Natural killer cell (primary cell): Measurements from ENCODE around the gene SMS. TPM values are rescaled to one million over a fixed set of nuclear protein-coding genes. Genes with fewer than 3 reads are reported as not detected.
A peak's percentile ranks its signal among the peaks of the same experiment; 100 is the strongest.

Source experiments
- ATAC-seq, 3 donors: fragments of 150-1000 bp in 2 of 3; fragments of 200-7000 bp in 1 of 3; cut with Tn5 transposase; 1 replicate in 1 of 3; 2 replicates in 2 of 3; pipeline ENCODE4 v1.10.0; 2021; ENCODE audit warnings: mild to moderate bottlenecking in 2 of 3, moderate library complexity in 2 of 3
- DNase-seq, 2 donors: peaks; one replicate each; pipeline versions ENCODE4 v3.0.0 to v3.0.0-alpha.2; 2013 to 2021; ENCODE audit warnings: mixed read lengths in 1 of 2
- H3K27ac ChIP-seq: one replicate; pipeline ENCODE4 v1.5.1; 2013; ENCODE audit warnings: mild to moderate bottlenecking, low read length
- H3K27me3 ChIP-seq: one replicate; pipeline ENCODE4 v1.6.1; 2013; ENCODE audit warnings: low read length; ENCODE audit not compliant: control insufficient read depth, insufficient read depth
- H3K36me3 ChIP-seq: one replicate; pipeline ENCODE4 v1.6.1; 2013; ENCODE audit warnings: low read length; ENCODE audit not compliant: control insufficient read depth, insufficient read depth
- H3K4me1 ChIP-seq: one replicate; pipeline ENCODE4 v1.6.1; 2013; ENCODE audit warnings: low read length; ENCODE audit not compliant: control insufficient read depth, insufficient read depth
- H3K4me3 ChIP-seq: one replicate; pipeline ENCODE4 v1.5.1; 2013; ENCODE audit warnings: low read length
- H3K9me3 ChIP-seq: one replicate; pipeline ENCODE4 v1.6.1; 2013; ENCODE audit warnings: low read length; ENCODE audit not compliant: control insufficient read depth, insufficient read depth
- H3K27ac Mint-ChIP-seq, 2 donors: one replicate each; pipeline ENCODE4 v1.8.0; 2022; ENCODE audit warnings: mild to moderate bottlenecking in 2 of 2, mixed read lengths in 2 of 2, moderate library complexity in 1 of 2
- H3K27me3 Mint-ChIP-seq, 2 donors: one replicate each; pipeline ENCODE4 v1.8.0; 2022; ENCODE audit warnings: low read depth in 2 of 2, mixed read lengths in 2 of 2
- H3K36me3 Mint-ChIP-seq: one replicate; pipeline ENCODE4 v1.8.0; 2022; ENCODE audit warnings: mixed read lengths
- H3K4me1 Mint-ChIP-seq, 2 donors: one replicate each; pipeline ENCODE4 v1.8.0; 2022; ENCODE audit warnings: mixed read lengths in 2 of 2
- H3K4me3 Mint-ChIP-seq: one replicate; pipeline ENCODE4 v1.8.0; 2022; ENCODE audit warnings: mild to moderate bottlenecking, moderate library complexity, mixed read lengths
- H3K9me3 Mint-ChIP-seq, 2 donors: one replicate each; pipeline ENCODE4 v1.8.0; 2022; ENCODE audit warnings: mixed read lengths in 2 of 2
- CTCF ChIP-seq: fragments of 200-600 bp; IDR thresholded peaks from one replicate; pipeline ENCODE4 v1.8.0; 2022; ENCODE audit warnings: antibody characterized with exemption
- WGBS: methylation state at CpG from one replicate; pipeline ENCODE4 v1.1.7; 2013; ENCODE audit warnings: missing lambda C conversion rate; ENCODE audit not compliant: insufficient coverage; 5-methylcytosine and 5-hydroxymethylcytosine counted together
- intact Hi-C: fragments of 100-400 bp; cut with micrococcal nuclease; formaldehyde crosslinking; loops from one replicate; pipeline ENCODE4 v1.14.2; 2022
- total RNA-seq, 4 donors: library from RNA; stranded (reverse); fragments of 120-200 nt in 1 of 4; gene quantifications; one replicate each; pipeline versions ENCODE4 v1.2.3 to v1.2.4, GENCODE V29; 2013 to 2022

Gene SMS
- total RNA-seq, 3 donors from 2014 or later (not counting 1 experiment from before 2014, with no cell fraction given): 14.9 to 19.4 (median 18.6) TPM

DNA sequence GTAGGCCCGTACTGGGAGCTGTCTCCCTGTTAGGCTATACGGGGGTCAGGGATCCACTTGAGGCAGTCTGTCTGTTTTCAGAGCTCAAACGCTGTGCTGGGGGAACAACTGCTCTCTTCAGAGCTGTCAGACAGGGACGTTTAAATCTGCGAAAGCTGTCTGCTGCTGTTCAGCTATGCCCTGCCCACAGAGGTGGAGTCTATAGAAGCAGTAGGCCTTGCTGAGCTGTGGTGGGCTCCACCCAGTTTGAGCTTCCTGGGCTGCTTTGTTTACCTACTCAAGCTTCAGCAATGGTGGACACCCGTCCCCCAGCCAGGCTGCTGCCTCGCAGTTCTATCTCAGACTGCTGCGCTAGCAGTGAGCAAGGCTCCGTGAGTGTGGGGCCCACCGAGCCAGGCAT is 64.4 kb downstream of the SMS start:
- TF ChIP-seq CTCF: no peak
- no peak overlapping the region for H3K27ac ChIP-seq
- no peaks in the 10 kb centered on the region for H3K9me3 Mint-ChIP-seq
- 94% methylated on average over 10 of the region's 10 CpGs for WGBS
- H3K36me3 Mint-ChIP-seq: no peaks in the 10 kb centered on the region
- H3K27me3 Mint-ChIP-seq: no peaks in the 10 kb centered on the region
- no peak overlapping the region for H3K4me3 ChIP-seq
- no peaks in the 10 kb centered on the region for H3K36me3 ChIP-seq
- no peaks in the 10 kb centered on the region for H3K4me1 ChIP-seq
- no peak overlapping the region for H3K4me3 Mint-ChIP-seq
- no peaks in the 10 kb centered on the region for H3K9me3 ChIP-seq
- ATAC-seq (no peak), DNase-seq (peak in 1 of 2 donors; percentile 3)
- H3K27me3 ChIP-seq: no peaks in the 10 kb centered on the region
- intact Hi-C loops: no loop called here
- peaks cover 0 to 5% of the 10 kb centered on the region in 2 donors for H3K4me1 Mint-ChIP-seq
- H3K27ac Mint-ChIP-seq: no peak overlapping the region

- TF ChIP-seq CTCF: no peak
- peak overlapping the region in 1 of 2 donors; percentile 49 for H3K27ac Mint-ChIP-seq
- no peaks in the 10 kb centered on the region for H3K4me1 Mint-ChIP-seq
- WGBS: 24% methylated on average over 4 of the region's 5 CpGs
- Histone ChIP-seq H3K4me1 (no peaks in the 10 kb centered on the region), H3K27ac (no peak overlapping the region), H3K9me3 (no peaks in the 10 kb centered on the region), H3K36me3 (no peaks in the 10 kb centered on the region), H3K27me3 (no peaks in the 10 kb centered on the region), H3K4me3 (no peak overlapping the region)
- no peaks in the 10 kb centered on the region for H3K36me3 Mint-ChIP-seq
- H3K27me3 Mint-ChIP-seq: no peaks in the 10 kb centered on the region
- DNase-seq: no peak
- H3K9me3 Mint-ChIP-seq: no peaks in the 10 kb centered on the region
- H3K4me3 Mint-ChIP-seq: no peak overlapping the region
- intact Hi-C loops: no loop called here
- no peak for ATAC-seq
Observed at GRCh38 chrX:22012051-22012450, 71.5 kb downstream of the SMS start.

- no peak for DNase-seq
- Mint-ChIP-seq H3K36me3 (no peaks in the 10 kb centered on the region), H3K27me3 (no peaks in the 10 kb centered on the region), H3K9me3 (no peaks in the 10 kb centered on the region), H3K4me1 (no peaks in the 10 kb centered on the region), H3K4me3 (no peak overlapping the region), H3K27ac (no peak overlapping the region)
- no peak for TF ChIP-seq CTCF
- Histone ChIP-seq H3K9me3 (no peaks in the 10 kb centered on the region), H3K36me3 (no peaks in the 10 kb centered on the region), H3K27ac (no peak overlapping the region), H3K4me1 (no peaks in the 10 kb centered on the region), H3K4me3 (no peak overlapping the region), H3K27me3 (no peaks in the 10 kb centered on the region)
- ATAC-seq: no peak
- 96% methylated on average over 7 of the region's 7 CpGs for WGBS
- intact Hi-C loops: no loop called here
Observed at GRCh38 chrX:22012931-22013330, 72.4 kb downstream of the SMS start.

DNA sequence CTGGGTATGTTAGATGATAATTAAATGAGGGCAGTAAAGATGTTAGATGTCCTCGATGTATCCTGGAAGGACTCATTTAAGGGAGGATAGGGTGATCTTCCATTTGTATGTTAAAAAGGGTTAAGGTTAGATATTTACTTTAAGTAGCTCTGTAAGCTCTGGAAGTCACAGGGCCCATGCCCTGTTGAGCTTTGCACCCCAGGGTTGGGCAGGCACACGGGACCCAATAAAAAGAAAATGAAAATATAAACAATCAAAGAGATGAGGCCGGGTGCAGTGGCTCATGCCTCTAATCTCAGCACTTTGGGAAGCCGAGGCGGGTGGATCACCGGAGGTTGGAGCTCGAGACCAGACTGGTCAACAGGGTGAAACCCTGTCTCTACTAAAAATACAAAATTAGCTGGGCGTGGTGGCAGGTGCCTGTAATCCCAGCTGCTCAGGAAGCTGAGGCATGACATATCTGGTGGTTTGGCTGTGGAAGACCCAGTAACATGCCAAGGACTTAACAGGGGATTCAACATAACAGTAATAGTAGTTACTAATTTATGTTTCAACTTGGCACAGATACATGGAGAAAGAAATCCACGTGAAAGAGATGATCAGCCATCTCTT is 74.7 kb downstream of the SMS start:
- H3K27ac ChIP-seq: no peak overlapping the region
- no peak for TF ChIP-seq CTCF
- intact Hi-C loops: no loop called here
- Mint-ChIP-seq H3K27me3 (no peaks in the 10 kb centered on the region), H3K9me3 (no peaks in the 10 kb centered on the region), H3K36me3 (no peaks in the 10 kb centered on the region), H3K4me3 (no peak overlapping the region), H3K27ac (no peak overlapping the region), H3K4me1 (no peaks in the 10 kb centered on the region)
- DNase-seq (no peak), ATAC-seq (no peak)
- 100% methylated on average over 3 of the region's 9 CpGs for WGBS
- H3K9me3 ChIP-seq: no peaks in the 10 kb centered on the region
- no peaks in the 10 kb centered on the region for H3K36me3 ChIP-seq
- no peak overlapping the region for H3K4me3 ChIP-seq
- no peaks in the 10 kb centered on the region for H3K27me3 ChIP-seq
- H3K4me1 ChIP-seq: no peaks in the 10 kb centered on the region
